ENCODE results near the gene ERVW-1.
"Not testable (repeated sequence)": the region's sequence is repeated elsewhere in the genome, so short reads cannot be mapped to it uniquely, and the experiment has no call there.

ERVW-1 gene, protein sequence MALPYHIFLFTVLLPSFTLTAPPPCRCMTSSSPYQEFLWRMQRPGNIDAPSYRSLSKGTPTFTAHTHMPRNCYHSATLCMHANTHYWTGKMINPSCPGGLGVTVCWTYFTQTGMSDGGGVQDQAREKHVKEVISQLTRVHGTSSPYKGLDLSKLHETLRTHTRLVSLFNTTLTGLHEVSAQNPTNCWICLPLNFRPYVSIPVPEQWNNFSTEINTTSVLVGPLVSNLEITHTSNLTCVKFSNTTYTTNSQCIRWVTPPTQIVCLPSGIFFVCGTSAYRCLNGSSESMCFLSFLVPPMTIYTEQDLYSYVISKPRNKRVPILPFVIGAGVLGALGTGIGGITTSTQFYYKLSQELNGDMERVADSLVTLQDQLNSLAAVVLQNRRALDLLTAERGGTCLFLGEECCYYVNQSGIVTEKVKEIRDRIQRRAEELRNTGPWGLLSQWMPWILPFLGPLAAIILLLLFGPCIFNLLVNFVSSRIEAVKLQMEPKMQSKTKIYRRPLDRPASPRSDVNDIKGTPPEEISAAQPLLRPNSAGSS
- long read RNA-seq = 0 reads

DNA sequence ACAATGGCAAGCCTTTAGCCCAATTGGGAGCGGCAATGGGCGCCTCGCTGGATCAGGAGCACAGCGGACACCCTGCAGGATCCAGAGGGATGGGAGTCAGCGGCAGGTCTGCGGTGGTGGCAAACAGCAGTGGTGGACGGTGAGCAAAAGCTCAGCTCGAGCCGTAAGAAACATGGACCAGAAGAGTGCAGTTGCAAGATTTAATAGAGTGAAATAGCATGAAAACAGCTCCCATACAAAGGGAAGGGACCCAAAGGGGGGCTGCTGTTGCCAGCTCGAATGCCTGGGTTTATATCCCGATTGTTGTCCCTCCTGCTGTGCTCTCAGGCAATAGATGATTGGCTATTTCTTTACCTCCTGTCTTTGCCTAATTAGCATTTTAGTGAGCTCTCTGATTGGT, at the start of gene ERVW-1:
TSS of gene ERVW-1 (minus strand) at position 266 of the 400 bp plus-strand sequence. CDS start 7,565 bp downstream, outside the sequence.
- not testable (repeated sequence) for H3K27me3 ChIP-seq (ENCODE audit: insufficient read depth, poor library complexity, severe bottlenecking); H3K4me3 ChIP-seq (replicated peaks; ENCODE audit: insufficient read depth, low read length); H3K27ac ChIP-seq (replicated peaks); DNase-seq (ENCODE audit: low read depth in 1 of 2, low spot score in 1 of 2)

DNA sequence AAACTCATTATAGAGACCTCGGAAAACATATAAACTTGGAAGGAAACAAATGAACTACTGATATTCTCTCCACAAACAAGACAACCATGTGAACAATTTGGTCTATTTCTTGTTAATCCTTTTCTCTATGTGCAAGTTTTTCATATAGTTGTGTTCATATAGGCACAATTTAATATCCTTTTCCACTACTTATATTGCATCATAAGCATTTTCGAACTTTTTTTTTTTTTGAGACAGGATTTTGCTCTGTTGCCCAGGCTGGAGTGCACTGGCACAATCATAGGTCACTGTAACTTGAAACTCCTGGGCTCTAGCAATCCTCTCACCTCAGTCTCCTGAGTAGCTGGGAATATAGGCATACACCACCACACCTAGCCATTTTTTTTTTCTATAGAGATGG, 45.4 kb upstream of the ERVW-1 start:
- DNase-seq (ENCODE audit: low read depth in 1 of 2, low spot score in 1 of 2) = no peak
- Histone ChIP-seq H3K27ac (replicated peaks) (no peak overlapping the region), H3K4me3 (replicated peaks; ENCODE audit: insufficient read depth, low read length) (no peak overlapping the region), H3K27me3 (ENCODE audit: insufficient read depth, poor library complexity, severe bottlenecking) (no peaks in the 10 kb centered on the region)
- TF ChIP-seq GABPA (IDR thresholded peaks at IDR 0.05; ENCODE audit: low read depth) (no peak), SPI1 (IDR thresholded peaks at IDR 0.05; ENCODE audit: borderline replicate concordance, low read depth) (no peak), POLR2AphosphoS5 (IDR thresholded peaks at IDR 0.05; ENCODE audit: low read depth) (no peak)
- TF ChIP-seq, protein P1, sequence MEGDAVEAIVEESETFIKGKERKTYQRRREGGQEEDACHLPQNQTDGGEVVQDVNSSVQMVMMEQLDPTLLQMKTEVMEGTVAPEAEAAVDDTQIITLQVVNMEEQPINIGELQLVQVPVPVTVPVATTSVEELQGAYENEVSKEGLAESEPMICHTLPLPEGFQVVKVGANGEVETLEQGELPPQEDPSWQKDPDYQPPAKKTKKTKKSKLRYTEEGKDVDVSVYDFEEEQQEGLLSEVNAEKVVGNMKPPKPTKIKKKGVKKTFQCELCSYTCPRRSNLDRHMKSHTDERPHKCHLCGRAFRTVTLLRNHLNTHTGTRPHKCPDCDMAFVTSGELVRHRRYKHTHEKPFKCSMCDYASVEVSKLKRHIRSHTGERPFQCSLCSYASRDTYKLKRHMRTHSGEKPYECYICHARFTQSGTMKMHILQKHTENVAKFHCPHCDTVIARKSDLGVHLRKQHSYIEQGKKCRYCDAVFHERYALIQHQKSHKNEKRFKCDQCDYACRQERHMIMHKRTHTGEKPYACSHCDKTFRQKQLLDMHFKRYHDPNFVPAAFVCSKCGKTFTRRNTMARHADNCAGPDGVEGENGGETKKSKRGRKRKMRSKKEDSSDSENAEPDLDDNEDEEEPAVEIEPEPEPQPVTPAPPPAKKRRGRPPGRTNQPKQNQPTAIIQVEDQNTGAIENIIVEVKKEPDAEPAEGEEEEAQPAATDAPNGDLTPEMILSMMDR (IDR thresholded peaks at IDR 0.05; ENCODE audit: insufficient read depth, low read length) = no peak
- TF ChIP-seq, protein P2, sequence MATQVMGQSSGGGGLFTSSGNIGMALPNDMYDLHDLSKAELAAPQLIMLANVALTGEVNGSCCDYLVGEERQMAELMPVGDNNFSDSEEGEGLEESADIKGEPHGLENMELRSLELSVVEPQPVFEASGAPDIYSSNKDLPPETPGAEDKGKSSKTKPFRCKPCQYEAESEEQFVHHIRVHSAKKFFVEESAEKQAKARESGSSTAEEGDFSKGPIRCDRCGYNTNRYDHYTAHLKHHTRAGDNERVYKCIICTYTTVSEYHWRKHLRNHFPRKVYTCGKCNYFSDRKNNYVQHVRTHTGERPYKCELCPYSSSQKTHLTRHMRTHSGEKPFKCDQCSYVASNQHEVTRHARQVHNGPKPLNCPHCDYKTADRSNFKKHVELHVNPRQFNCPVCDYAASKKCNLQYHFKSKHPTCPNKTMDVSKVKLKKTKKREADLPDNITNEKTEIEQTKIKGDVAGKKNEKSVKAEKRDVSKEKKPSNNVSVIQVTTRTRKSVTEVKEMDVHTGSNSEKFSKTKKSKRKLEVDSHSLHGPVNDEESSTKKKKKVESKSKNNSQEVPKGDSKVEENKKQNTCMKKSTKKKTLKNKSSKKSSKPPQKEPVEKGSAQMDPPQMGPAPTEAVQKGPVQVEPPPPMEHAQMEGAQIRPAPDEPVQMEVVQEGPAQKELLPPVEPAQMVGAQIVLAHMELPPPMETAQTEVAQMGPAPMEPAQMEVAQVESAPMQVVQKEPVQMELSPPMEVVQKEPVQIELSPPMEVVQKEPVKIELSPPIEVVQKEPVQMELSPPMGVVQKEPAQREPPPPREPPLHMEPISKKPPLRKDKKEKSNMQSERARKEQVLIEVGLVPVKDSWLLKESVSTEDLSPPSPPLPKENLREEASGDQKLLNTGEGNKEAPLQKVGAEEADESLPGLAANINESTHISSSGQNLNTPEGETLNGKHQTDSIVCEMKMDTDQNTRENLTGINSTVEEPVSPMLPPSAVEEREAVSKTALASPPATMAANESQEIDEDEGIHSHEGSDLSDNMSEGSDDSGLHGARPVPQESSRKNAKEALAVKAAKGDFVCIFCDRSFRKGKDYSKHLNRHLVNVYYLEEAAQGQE (IDR thresholded peaks at IDR 0.05; ENCODE audit: insufficient replicate concordance, low read depth) = no peak

DNA sequence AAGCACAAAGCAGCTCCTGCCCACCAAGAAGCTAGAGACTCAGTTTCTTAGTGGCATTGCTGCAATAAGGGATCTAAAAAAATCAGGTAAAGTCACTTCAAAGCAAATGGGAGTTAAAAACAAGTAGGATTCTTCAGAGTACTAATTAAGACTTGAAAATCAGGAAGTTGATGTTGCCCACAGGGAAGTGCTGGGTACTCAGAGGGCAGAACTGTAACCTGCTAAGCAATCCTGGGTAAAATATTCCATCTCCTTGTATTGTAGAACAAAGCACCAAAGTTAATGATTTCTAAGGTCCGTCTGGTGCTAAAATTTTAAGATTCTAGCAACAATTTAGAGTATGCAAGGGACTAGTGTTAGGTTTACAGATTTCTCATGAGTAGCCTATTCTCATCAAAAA, 42.3 kb upstream of the ERVW-1 start:
- H3K27me3 ChIP-seq (ENCODE audit: insufficient read depth, poor library complexity, severe bottlenecking) = no peaks in the 10 kb centered on the region
- no peak overlapping the region for H3K4me3 ChIP-seq (replicated peaks; ENCODE audit: insufficient read depth, low read length)
- peak in 1 of 2 experiments; percentile 21 for DNase-seq (ENCODE audit: low read depth in 1 of 2, low spot score in 1 of 2)
- H3K27ac ChIP-seq (replicated peaks) = no peak overlapping the region
- TF ChIP-seq SPI1 (IDR thresholded peaks at IDR 0.05; ENCODE audit: borderline replicate concordance, low read depth) (peak; percentile 71; the same call in 1 of the 2 replicates), POLR2AphosphoS5 (IDR thresholded peaks at IDR 0.05; ENCODE audit: low read depth) (no peak)

DNA sequence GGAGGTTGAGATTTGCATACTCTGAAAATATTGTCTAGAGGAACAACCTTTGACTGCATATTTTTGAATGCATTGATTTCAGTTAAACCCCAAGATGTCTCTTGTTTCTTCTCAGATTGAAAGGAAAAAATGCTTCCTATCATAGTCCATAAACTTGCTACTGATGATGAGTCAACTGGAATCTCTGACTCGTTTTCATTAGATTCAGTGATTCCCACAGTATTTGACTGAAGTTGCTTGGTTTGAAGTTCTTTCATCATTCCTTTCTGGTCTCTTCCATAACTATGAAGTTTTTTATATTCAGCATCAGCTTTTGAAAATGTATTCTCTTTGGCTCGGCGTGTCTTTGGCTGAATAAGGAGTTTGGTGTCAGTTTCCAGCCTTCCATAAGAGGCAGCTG, 39.9 kb upstream of the ERVW-1 start:
- no peak overlapping the region for H3K27ac ChIP-seq (replicated peaks)
- no peak for DNase-seq (ENCODE audit: low read depth in 1 of 2, low spot score in 1 of 2)

More for the DNA sequence above, 39.9 kb upstream of the ERVW-1 start:
- TF ChIP-seq SPI1 (IDR thresholded peaks at IDR 0.05; ENCODE audit: borderline replicate concordance, low read depth) (no peak), GABPA (IDR thresholded peaks at IDR 0.05; ENCODE audit: low read depth) (no peak), POLR2AphosphoS5 (IDR thresholded peaks at IDR 0.05; ENCODE audit: low read depth) (no peak)
- TF ChIP-seq, protein P2 (IDR thresholded peaks at IDR 0.05; ENCODE audit: insufficient replicate concordance, low read depth) = no peak
- TF ChIP-seq, protein P1 (IDR thresholded peaks at IDR 0.05; ENCODE audit: insufficient read depth, low read length) = no peak
- Histone ChIP-seq H3K4me3 (replicated peaks; ENCODE audit: insufficient read depth, low read length) (no peak overlapping the region), H3K27me3 (ENCODE audit: insufficient read depth, poor library complexity, severe bottlenecking) (no peaks in the 10 kb centered on the region)

Measured in HL-60 (cell line).